PC-3 (cell line): ENCODE measurements around the gene BCL3. TPM values are rescaled to one million over a fixed set of nuclear protein-coding genes. Genes with fewer than 3 reads are reported as not detected.
A peak's percentile ranks its signal among the peaks of the same experiment; 100 is the strongest.

Experiments used
- ATAC-seq: fragments of 200-7000 bp; cut with Tn5 transposase; 2 replicates; pipeline ENCODE4 v1.9.1; 2020; ENCODE audit warnings: mild to moderate bottlenecking, moderate library complexity
- BruUV-seq: library from RNA; stranded (reverse); fragments of 400-500 nt; replicated peaks from 2 replicates; lab custom pipeline; 2021; lab: Mats Ljungman, UMichigan
- CTCF ChIA-PET: fragments of 300-600 bp; sonication (Branson Sonifier 250); formaldehyde crosslinking; loops from one replicate; lab custom pipeline; 2022; ENCODE audit warnings: antibody characterized with exemption; lab: Charles Lee
- POLR2A ChIA-PET: fragments of 300-600 bp; sonication (Branson Sonifier 250); formaldehyde crosslinking; loops from one replicate; lab custom pipeline; 2022; ENCODE audit warnings: antibody characterized with exemption; ENCODE audit not compliant: unreplicated experiment; lab: Charles Lee
- DNase-seq: peaks from one replicate; pipeline ENCODE4 v3.0.0-alpha.2; 2015
- H2AFZ ChIP-seq: fragments of 300-600 bp; sonication (generic); 2 replicates; pipeline ENCODE4 v1.6.0; 2016; ENCODE audit warnings: antibody characterized with exemption, low read length
- H3F3A ChIP-seq: fragments of 300-600 bp; sonication (generic); one replicate; pipeline ENCODE4 v1.6.0; 2017; ENCODE audit warnings: antibody characterized with exemption, low read length, control low read depth, mild to moderate bottlenecking; ENCODE audit not compliant: unreplicated experiment
- H3K27ac ChIP-seq: fragments of 300-600 bp; sonication (generic); 2 replicates; pipeline ENCODE4 v1.5.1; 2016; ENCODE audit warnings: mild to moderate bottlenecking, low read length
- H3K27me3 ChIP-seq: fragments of 300-600 bp; sonication (generic); 2 replicates; pipeline ENCODE4 v1.6.1; 2016; ENCODE audit warnings: low read length, mixed read lengths
- H3K36me3 ChIP-seq: fragments of 300-600 bp; sonication (generic); 2 replicates; pipeline ENCODE4 v1.6.1; 2016; ENCODE audit warnings: low read depth, mixed run types, low read length, mixed read lengths
- H3K4me1 ChIP-seq: fragments of 300-600 bp; sonication (generic); 2 replicates; pipeline ENCODE4 v1.5.1; 2016; ENCODE audit warnings: low read length; ENCODE audit not compliant: insufficient read depth
- H3K4me2 ChIP-seq: fragments of 300-600 bp; sonication (generic); 2 replicates; pipeline ENCODE4 v1.6.0; 2016; ENCODE audit warnings: low read length
- H3K4me3 ChIP-seq: fragments of 300-600 bp; sonication (generic); 2 replicates; pipeline ENCODE4 v1.5.1; 2016; ENCODE audit warnings: mild to moderate bottlenecking, low read length, mixed read lengths
- H3K79me2 ChIP-seq: fragments of 300-600 bp; sonication (generic); 2 replicates; pipeline ENCODE4 v1.6.1; 2017; ENCODE audit warnings: low read length, mixed read lengths
- H3K9ac ChIP-seq: fragments of 300-600 bp; sonication (generic); 2 replicates; pipeline ENCODE4 v1.6.0; 2016; ENCODE audit warnings: mild to moderate bottlenecking, low read length
- H3K9me2 ChIP-seq: fragments of 300-600 bp; sonication (generic); replicated peaks from 2 replicates; pipeline ENCODE4 v1.6.1; 2016; ENCODE audit warnings: mixed run types, low read length, mixed read lengths
- H3K9me3 ChIP-seq: fragments of 300-600 bp; sonication (generic); 2 replicates; pipeline ENCODE4 v1.6.1; 2016; ENCODE audit warnings: low read length, mixed read lengths
- H4K20me1 ChIP-seq: fragments of 300-600 bp; sonication (generic); 2 replicates; pipeline ENCODE4 v1.6.1; 2016; ENCODE audit warnings: low read length, mixed read lengths
- EZH2 ChIP-seq: fragments of 300-600 bp; sonication (generic); IDR thresholded peaks from one replicate; pipeline ENCODE4 v1.6.1; 2017; ENCODE audit warnings: antibody characterized with exemption, mild to moderate bottlenecking, low read length; ENCODE audit not compliant: unreplicated experiment
- EZH2phosphoT487 ChIP-seq: fragments of 300-600 bp; sonication (generic); IDR thresholded peaks from 2 replicates; pipeline ENCODE4 v1.6.1; 2018; ENCODE audit warnings: mild to moderate bottlenecking, antibody characterized with exemption, low read length, borderline replicate concordance
- intact Hi-C: fragments of 100-400 bp; cut with micrococcal nuclease; formaldehyde crosslinking; loops from 2 replicates; pipeline ENCODE4 v1.9.0; 2023
- total RNA-seq: library from RNA; depleted of rRNA; stranded (reverse); fragments of >200 nt; gene quantifications from 2 replicates; pipeline ENCODE4 v1.2.3, GENCODE V29; 2014
- TF ChIP-seq, protein P1 (sequence below): fragments of 300-600 bp; sonication (generic); conservative IDR thresholded peaks from 2 replicates; pipeline ENCODE4 v1.5.1; 2017; ENCODE audit warnings: antibody characterized with exemption, low read depth, mild to moderate bottlenecking, low read length

The BCL3 gene
- total RNA-seq, 1 experiment from 2014 or later, result 25.5 TPM

DNA sequence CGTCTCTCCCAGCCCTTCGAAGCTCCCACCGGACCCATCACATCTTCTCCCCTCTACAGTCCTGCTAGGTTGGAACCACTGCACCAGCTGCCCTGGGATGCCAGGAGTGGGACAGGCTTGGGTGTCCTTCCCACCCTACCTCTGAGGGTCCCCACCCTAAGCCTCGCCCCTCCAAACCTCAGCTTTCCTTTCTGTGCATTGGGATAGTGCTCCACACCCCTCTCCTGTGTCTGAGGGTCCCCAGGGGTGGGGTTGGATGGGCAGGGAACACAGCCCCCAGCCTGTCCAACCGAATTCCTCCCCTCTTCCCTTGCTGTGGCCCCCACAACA, 1.9 kb upstream of the BCL3 start:
- Histone ChIP-seq H3K9me2 (no peaks in the 10 kb centered on the region), H3K9ac (peak overlapping the region; percentile 98), H3K4me2 (peak overlapping the region; percentile 99), H3K27ac (peak overlapping the region; percentile 100), H3K36me3 (no peaks in the 10 kb centered on the region), H3K4me1 (peaks cover 57% of the 10 kb centered on the region), H4K20me1 (peaks cover 11% of the 10 kb centered on the region), H3K79me2 (peaks cover 28% of the 10 kb centered on the region), H3F3A (no peaks in the 10 kb centered on the region), H3K27me3 (no peaks in the 10 kb centered on the region), H3K9me3 (no peaks in the 10 kb centered on the region), H3K4me3 (no peak overlapping the region), H2AFZ (no peak overlapping the region)
- intact Hi-C loops, result no loop called here
- no peak for ATAC-seq
- no peak for DNase-seq
- POLR2A ChIA-PET, result no interaction called here
- no TSS peak for BruUV-seq
- CTCF ChIA-PET, result no interaction called here
- no peak for TF ChIP-seq EZH2phosphoT487
- TF ChIP-seq, protein P1, sequence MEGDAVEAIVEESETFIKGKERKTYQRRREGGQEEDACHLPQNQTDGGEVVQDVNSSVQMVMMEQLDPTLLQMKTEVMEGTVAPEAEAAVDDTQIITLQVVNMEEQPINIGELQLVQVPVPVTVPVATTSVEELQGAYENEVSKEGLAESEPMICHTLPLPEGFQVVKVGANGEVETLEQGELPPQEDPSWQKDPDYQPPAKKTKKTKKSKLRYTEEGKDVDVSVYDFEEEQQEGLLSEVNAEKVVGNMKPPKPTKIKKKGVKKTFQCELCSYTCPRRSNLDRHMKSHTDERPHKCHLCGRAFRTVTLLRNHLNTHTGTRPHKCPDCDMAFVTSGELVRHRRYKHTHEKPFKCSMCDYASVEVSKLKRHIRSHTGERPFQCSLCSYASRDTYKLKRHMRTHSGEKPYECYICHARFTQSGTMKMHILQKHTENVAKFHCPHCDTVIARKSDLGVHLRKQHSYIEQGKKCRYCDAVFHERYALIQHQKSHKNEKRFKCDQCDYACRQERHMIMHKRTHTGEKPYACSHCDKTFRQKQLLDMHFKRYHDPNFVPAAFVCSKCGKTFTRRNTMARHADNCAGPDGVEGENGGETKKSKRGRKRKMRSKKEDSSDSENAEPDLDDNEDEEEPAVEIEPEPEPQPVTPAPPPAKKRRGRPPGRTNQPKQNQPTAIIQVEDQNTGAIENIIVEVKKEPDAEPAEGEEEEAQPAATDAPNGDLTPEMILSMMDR, result no peak
- no peak for TF ChIP-seq EZH2

DNA sequence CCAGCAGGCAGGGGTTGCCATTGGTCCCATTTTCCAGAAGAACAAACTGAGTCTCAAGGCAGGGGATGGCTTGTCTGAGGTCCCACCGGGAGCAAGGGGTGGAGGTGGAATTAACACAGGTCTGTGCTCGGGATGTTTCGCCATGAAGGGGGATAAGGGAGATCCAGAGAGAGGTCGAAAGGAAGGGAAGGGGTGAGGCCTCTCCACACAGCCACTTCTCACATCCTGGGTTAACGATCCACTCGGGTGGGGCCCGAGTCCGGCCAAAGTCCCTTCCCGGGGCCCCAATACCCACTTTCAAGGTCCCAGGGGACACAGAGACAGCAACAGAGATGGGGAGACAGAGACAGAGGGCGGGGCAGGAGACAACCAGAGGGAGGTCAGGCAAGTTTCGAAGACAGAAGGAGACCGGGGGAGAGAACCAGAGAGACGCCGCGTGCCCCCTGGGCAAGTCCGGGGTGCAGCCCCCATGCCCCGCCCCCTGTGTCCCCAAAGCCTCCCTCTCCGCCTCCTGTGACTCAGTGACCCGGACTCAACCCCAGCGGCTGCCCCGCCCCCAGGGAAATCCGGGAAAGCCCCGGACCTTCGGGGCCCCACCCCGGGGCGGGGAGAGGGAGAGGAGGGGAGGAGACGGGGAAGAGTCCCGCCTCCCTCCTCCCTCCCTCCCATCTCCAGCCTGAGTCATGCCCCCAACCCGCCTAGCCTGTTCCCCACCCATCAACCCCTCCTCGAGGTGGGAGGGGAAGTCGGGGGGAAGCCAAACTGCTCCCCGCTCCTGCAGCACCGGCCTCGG, 1.4 kb upstream of the BCL3 start:
- Histone ChIP-seq H3K9ac (peak overlapping the region; percentile 98), H3K4me3 (peak overlapping the region; percentile 80), H3K79me2 (peaks cover 31% of the 10 kb centered on the region), H3K9me2 (no peaks in the 10 kb centered on the region), H3K27ac (peak overlapping the region; percentile 100), H2AFZ (peak overlapping the region; percentile 55; the same call in 1 of the 2 replicates), H3F3A (no peaks in the 10 kb centered on the region), H3K4me2 (peak overlapping the region; percentile 99), H3K9me3 (no peaks in the 10 kb centered on the region), H3K27me3 (no peaks in the 10 kb centered on the region), H3K36me3 (no peaks in the 10 kb centered on the region), H3K4me1 (peaks cover 58% of the 10 kb centered on the region), H4K20me1 (peaks cover 11% of the 10 kb centered on the region)
- TF ChIP-seq, protein P1, result no peak
- no peak for TF ChIP-seq EZH2
- no peak for TF ChIP-seq EZH2phosphoT487
- ATAC-seq, result peak; percentile 58
- ChIA-PET POLR2A (no interaction called here), CTCF (no interaction called here)
- intact Hi-C loops, result no loop called here
- DNase-seq, result peak; percentile 91
- no TSS peak for BruUV-seq
